HUDEP-2 (cell line): ENCODE data around the gene BMP7.
"Not testable (repeated sequence)": the region's sequence is repeated elsewhere in the genome, so short reads cannot be mapped to it uniquely, and the experiment has no call there.

Experiments
- DNase-seq, 76 experiments: peaks; one replicate each; lab custom pipeline; 2025; ENCODE audit not compliant: unreplicated experiment in 76 of 76; lab: John Stamatoyannopoulos, UW

The BMP7 gene

DNA sequence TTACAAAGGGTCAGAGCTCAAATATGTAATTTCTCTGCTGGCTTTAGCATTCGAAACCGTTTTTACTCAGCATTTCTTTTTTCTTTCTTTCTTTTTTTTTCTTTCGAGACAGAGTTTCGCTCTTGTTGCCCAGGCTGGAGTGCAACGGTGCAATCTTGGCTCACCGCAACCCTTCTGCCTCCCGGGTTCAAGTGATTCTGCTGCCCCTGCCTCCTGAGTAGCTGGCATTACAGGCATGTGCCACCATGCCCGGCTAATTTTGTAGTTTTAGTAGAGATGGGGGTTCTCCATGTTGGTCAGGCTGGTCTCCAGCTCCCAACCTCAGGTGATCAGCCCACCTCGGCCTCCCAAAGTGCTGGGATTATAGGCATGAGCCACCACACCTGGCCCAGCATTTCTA is 108.7 kb downstream of the BMP7 start:
- DNase-seq, result not testable (repeated sequence)

- DNase-seq, result no peak
Observed at GRCh38 chr20:57157106-57157691, 109.2 kb downstream of the BMP7 start.

DNA sequence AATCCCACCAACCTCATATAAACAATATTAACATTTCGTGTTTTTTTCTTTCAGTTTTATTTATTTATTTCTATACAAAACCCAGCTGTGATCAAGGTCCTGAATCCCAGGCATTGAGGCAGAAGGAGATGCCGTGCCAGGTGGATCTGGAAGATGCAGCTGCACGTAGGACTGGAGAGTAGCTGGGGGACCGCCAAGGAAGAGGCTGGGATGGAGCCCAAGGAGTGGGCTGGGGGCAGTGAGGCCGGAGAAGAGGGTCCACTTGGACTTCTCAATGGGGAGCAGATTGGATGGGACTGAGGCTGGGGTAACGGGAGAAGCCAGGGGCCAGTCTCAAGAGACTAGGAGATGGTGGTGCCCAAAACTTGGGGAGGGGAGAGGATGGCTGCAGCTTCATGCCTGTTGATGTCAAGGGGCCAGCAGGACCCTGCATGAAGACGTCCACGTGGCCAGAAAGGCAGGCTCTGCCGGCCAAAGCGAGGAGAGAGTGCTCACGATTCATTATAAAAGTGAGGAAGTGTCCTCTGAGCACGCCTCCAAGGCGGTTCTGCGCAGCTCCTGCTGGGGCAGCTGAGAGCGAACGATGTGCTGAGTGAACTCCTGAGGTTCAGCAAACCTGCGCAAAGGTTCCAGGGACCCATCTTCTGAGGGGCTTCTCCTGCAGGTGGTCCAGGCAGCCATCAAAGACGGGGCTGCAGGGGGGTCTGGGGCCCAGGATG is 110.3 kb downstream of the BMP7 start:
- DNase-seq, result no peak

DNA sequence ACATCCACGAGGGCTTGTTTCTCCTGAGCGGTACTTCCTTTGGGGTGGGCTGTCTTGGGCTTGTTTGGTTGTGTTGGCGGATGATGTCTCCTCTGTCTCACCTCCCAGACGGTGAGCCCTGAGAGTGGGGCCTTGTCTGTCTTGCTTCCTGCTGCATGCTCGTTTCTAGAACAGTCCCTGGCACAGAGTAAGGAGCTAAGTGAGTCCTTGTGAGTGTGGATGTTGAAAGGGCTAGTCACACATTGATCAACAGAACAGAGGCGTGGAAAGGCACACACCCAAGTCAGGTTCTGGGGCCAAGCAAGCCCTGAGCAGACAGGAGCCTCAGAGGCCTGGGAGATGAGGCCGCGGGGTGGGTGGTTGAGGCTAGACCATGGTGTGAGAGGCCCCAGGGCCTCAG is 111.0 kb downstream of the BMP7 start:
- DNase-seq, result no peak

DNA sequence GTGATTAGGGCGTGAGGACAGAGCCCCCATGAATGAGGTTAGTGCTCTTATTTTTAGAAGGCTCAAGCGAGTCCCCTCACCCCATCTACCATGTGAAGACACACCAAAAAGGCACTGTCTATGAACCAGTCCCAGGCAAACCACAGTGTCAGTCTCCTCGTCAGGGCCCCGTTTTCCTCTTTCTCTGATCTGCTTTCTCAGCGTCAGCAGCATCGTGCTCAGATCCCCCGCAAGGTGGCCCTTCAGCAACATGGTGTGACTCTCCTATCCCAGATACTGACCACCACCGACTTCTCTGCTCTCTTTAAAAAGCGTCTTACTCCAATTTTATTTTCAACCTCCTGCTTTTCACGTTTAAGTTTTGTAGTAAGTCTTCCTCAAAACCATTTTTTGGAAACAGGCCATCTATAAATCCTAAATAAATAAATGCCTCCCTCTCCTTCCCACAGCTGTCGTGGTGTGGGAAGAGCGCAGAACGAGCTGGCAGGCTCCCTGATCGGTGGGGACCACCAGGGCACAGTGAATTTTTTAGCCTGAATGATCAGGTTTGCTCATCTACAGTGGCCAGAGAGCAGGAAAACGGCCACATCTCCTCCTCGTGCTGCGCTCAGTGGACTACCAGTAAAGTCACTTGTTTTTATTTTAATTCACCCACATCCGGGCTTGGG is 113.1 kb downstream of the BMP7 start:
- DNase-seq, result no peak

GRCh38 chr20:57152557-57152956 is 113.9 kb downstream of the BMP7 start:
- no peak for DNase-seq

GRCh38 chr20:57150559-57150958 is 115.9 kb downstream of the BMP7 start:
- no peak for DNase-seq

- DNase-seq, result no peak
Observed at GRCh38 chr20:57148263-57148662, 118.2 kb downstream of the BMP7 start.

GRCh38 chr20:57147185-57147584 is 119.3 kb downstream of the BMP7 start:
- no peak for DNase-seq

- DNase-seq, result no peak
Observed at GRCh38 chr20:57146155-57146554, 120.3 kb downstream of the BMP7 start.

- no peak for DNase-seq
Observed at GRCh38 chr20:57145089-57145631, 121.3 kb downstream of the BMP7 start.

DNA sequence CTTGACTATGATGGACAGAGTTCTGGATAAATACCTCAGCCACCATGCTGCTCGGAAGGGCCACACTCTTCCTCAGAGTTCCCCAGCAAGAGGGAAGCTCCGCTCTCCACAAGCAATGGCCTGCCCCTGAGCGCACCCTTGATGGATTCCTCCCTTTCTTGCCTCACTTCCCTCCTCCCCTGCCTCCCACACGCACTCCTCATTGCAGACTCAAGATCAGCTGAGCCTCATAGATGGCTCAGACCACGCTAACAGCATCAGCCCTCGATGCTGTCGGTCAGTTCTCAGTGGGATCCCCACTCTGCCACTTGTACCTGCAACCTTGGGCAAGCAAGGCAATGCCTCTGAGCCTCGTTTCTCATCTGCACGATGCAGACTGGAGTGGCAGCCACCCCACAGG is 123.3 kb downstream of the BMP7 start:
- no peak for DNase-seq

GRCh38 chr20:57142667-57143066 is 123.8 kb downstream of the BMP7 start:
- no peak for DNase-seq

GRCh38 chr20:57141492-57141891 is 124.9 kb downstream of the BMP7 start:
- no peak for DNase-seq

GRCh38 chr20:57140416-57140965 is 126.0 kb downstream of the BMP7 start:
- DNase-seq, result no peak

DNA sequence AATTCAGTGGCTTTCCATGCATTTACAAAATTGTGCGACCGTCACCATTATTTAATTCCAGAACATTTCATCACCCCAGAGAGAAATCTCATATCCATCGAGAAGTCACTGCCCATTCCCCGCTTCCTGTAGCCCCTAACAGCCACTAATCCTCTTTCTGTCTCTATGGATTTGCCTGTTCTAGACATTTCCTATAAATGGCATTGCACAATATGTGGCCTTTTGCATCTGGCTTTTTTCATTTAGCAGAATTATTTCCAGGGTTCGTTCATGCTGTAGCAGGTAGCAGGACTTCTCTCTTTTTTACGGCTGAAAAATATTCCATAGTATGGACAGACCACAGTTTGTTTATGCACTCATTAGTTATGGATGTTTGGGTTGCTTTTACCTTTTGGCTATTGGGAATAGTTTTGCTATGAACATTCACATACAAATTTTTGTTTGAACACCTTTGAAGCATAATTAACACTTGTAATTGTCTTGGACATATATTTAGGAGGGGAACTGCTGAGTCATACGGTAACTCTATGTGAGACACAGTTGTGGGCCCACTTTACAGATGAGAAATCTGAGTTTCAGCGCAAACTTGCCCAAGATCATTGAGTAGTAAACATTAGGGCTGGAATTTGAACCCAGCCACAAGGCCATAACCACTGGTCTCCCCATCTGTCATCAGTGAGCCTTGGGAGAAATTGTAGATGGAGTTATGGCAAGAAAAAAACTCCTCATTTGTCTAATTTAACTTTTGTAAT is 126.9 kb downstream of the BMP7 start:
- DNase-seq, result no peak

DNA sequence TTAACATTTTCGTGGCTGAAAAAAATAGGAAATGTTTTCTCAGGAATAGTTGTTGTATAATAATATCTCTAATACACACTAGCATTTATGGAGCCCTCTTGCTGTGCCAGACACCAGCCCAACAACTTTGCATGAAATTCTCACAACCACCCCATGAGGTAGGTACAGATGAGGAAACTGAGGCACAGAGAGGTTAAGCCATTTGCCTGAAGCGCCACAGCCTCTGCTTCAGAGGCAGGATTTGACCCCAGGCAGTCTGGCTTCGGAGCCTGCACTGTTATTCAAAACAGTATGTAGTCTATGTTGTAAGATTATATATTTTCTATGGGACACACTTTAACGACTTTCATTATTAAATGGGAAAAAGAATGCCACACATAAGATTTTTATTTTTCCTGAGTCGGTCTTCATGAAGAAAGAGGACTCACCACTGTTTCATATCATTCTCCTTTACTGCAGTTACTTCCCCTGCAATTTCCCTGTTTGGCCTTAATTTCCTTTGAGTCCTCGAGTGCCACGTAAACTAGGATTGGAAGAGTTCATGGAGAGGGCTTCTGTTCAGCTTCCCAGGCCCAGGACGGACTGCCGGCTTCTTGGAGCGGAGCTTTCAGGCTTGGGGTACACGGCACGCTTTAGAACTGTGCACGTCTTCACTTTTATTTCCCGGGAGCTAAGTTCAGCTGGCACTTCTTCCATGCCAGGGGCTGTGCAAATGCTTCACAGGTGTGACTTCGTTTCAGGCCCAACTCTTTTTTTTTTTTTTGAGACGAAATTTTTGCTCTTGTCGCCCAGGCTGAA is 128.0 kb downstream of the BMP7 start:
- DNase-seq, result no peak

GRCh38 chr20:57137676-57138075 is 128.8 kb downstream of the BMP7 start:
- no peak for DNase-seq

DNA sequence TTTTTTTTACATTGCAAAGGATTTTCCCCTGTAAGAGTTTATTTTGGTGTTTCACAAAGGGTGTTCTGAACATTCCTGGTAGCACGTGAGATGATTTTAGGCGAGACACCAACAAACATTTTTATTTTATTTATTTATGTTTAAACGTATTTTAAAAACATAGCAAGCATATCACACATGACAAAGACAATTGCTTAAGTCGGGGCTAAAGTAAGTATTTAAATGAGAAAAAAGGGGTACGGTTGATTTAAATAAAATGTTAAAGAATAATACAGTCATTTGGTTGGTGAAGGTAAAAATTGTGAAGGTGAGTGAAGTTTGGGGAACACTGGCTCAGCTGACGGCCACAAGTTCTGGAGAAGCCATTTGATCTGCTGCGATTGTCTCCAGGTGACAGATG is 129.7 kb downstream of the BMP7 start:
- no peak for DNase-seq

GRCh38 chr20:57135875-57136274 is 130.6 kb downstream of the BMP7 start:
- no peak for DNase-seq
